Nephron progenitor cell (in vitro differentiated cells): ENCODE data around the gene LPCAT1.

ENCODE experiments used
- DNase-seq: peaks from one replicate; pipeline ENCODE4 v3.0.0; 2021
- H3K27ac Mint-ChIP-seq: 2 replicates; pipeline ENCODE4 v1.8.0; 2021; ENCODE audit warnings: mild to moderate bottlenecking, moderate library complexity, mixed read lengths
- H3K27me3 Mint-ChIP-seq: 2 replicates; pipeline ENCODE4 v1.8.0; 2021; ENCODE audit warnings: mild to moderate bottlenecking, low read depth, mixed read lengths; ENCODE audit not compliant: poor library complexity
- H3K36me3 Mint-ChIP-seq: 2 replicates; pipeline ENCODE4 v1.8.0; 2021; ENCODE audit warnings: low read depth, mixed read lengths
- H3K4me1 Mint-ChIP-seq: 2 replicates; pipeline ENCODE4 v1.8.0; 2021; ENCODE audit warnings: mixed read lengths
- H3K4me3 Mint-ChIP-seq: 2 replicates; pipeline ENCODE4 v1.8.0; 2021; ENCODE audit warnings: mild to moderate bottlenecking, moderate library complexity, mixed read lengths
- H3K9me3 Mint-ChIP-seq: 2 replicates; pipeline ENCODE4 v1.8.0; 2021; ENCODE audit warnings: mild to moderate bottlenecking, moderate library complexity, mixed read lengths
- CTCF ChIP-seq: fragments of 200-600 bp; sonication (generic); IDR thresholded peaks from 2 replicates; pipeline ENCODE4 v1.5.0; 2021; ENCODE audit warnings: antibody characterized with exemption

The LPCAT1 gene

GRCh38 chr5:1437876-1438559 is 85.7 kb downstream of the LPCAT1 start:
- Mint-ChIP-seq H3K9me3 (peaks cover 26% of the 10 kb centered on the region), H3K27ac (no peak overlapping the region), H3K4me1 (peaks cover 5% of the 10 kb centered on the region), H3K4me3 (no peak overlapping the region), H3K36me3 (no peaks in the 10 kb centered on the region), H3K27me3 (peaks cover 70% of the 10 kb centered on the region)
- no peak for DNase-seq
- no peak for TF ChIP-seq CTCF

- peaks cover 63% of the 10 kb centered on the region for H3K27me3 Mint-ChIP-seq
- no peak overlapping the region for H3K4me3 Mint-ChIP-seq
Observed at GRCh38 chr5:1437226-1437829, 86.4 kb downstream of the LPCAT1 start.

GRCh38 chr5:1436681-1437080 is 87.1 kb downstream of the LPCAT1 start:
- H3K4me1 Mint-ChIP-seq, result peaks cover 5% of the 10 kb centered on the region
- TF ChIP-seq CTCF, result no peak
- H3K27ac Mint-ChIP-seq, result no peak overlapping the region
- no peak overlapping the region for H3K4me3 Mint-ChIP-seq
- H3K36me3 Mint-ChIP-seq, result no peaks in the 10 kb centered on the region
- DNase-seq, result no peak
- peaks cover 34% of the 10 kb centered on the region for H3K9me3 Mint-ChIP-seq
- peaks cover 56% of the 10 kb centered on the region for H3K27me3 Mint-ChIP-seq

More at GRCh38 chr5:1437226-1437829, 86.4 kb downstream of the LPCAT1 start:
- no peak overlapping the region for H3K27ac Mint-ChIP-seq
- no peak for TF ChIP-seq CTCF
- peaks cover 5% of the 10 kb centered on the region for H3K4me1 Mint-ChIP-seq
- DNase-seq, result no peak
- peaks cover 33% of the 10 kb centered on the region for H3K9me3 Mint-ChIP-seq
- no peaks in the 10 kb centered on the region for H3K36me3 Mint-ChIP-seq

- Mint-ChIP-seq H3K27ac (no peak overlapping the region), H3K27me3 (peaks cover 50% of the 10 kb centered on the region), H3K36me3 (no peaks in the 10 kb centered on the region), H3K4me3 (no peak overlapping the region), H3K9me3 (peaks cover 34% of the 10 kb centered on the region), H3K4me1 (peaks cover 5% of the 10 kb centered on the region)
- DNase-seq, result no peak
- TF ChIP-seq CTCF, result no peak
Observed at GRCh38 chr5:1436036-1436435, 87.7 kb downstream of the LPCAT1 start.

- H3K9me3 Mint-ChIP-seq, result peaks cover 35% of the 10 kb centered on the region
- no peak overlapping the region for H3K27ac Mint-ChIP-seq
- no peak for DNase-seq
- H3K4me3 Mint-ChIP-seq, result no peak overlapping the region
- no peak for TF ChIP-seq CTCF
- H3K4me1 Mint-ChIP-seq, result peaks cover 5% of the 10 kb centered on the region
- H3K27me3 Mint-ChIP-seq, result peaks cover 43% of the 10 kb centered on the region
- no peaks in the 10 kb centered on the region for H3K36me3 Mint-ChIP-seq
Observed at GRCh38 chr5:1435369-1435768, 88.4 kb downstream of the LPCAT1 start.

- peaks cover 4% of the 10 kb centered on the region for H3K36me3 Mint-ChIP-seq
- no peak for DNase-seq
- H3K27me3 Mint-ChIP-seq, result peaks cover 20% of the 10 kb centered on the region
Observed at GRCh38 chr5:1432296-1432695, 91.5 kb downstream of the LPCAT1 start.

More at GRCh38 chr5:1432296-1432695, 91.5 kb downstream of the LPCAT1 start:
- H3K27ac Mint-ChIP-seq, result no peak overlapping the region
- H3K4me1 Mint-ChIP-seq, result peaks cover 4% of the 10 kb centered on the region
- TF ChIP-seq CTCF, result no peak
- no peak overlapping the region for H3K4me3 Mint-ChIP-seq
- peaks cover 59% of the 10 kb centered on the region for H3K9me3 Mint-ChIP-seq
